A673 (cell line): ENCODE data around the gene SLC25A21.

Experiments used
- CTCF ChIP-seq: fragments of 300-800, 200-600 bp; sonication (generic); conservative IDR thresholded peaks from 2 replicates; pipeline ENCODE4 v1.5.1; 2017; ENCODE audit warnings: low read depth, mild to moderate bottlenecking, antibody characterized with exemption, low read length, moderate library complexity, mixed read lengths
- EZH2 ChIP-seq: fragments of 200-600 bp; sonication (generic); IDR thresholded peaks from 2 replicates; pipeline ENCODE4 v1.6.1; 2017; ENCODE audit warnings: borderline replicate concordance, low read depth, mild to moderate bottlenecking, mixed read lengths, antibody characterized with exemption, low read length; ENCODE audit not compliant: poor library complexity, severe bottlenecking

- TF ChIP-seq CTCF, result no peak
- TF ChIP-seq EZH2, result no peak
These were observed 506.5 kb downstream of the SLC25A21 start for GRCh38 chr14:36665887-36666415.
